K562 (cell line): ENCODE data around the gene SPIB. TPM values are rescaled to one million over a fixed set of nuclear protein-coding genes. Genes with fewer than 3 reads are reported as not detected.

Source experiments
- ATAC-seq: fragments of 200-7000 bp; cut with Tn5 transposase; 3 replicates; pipeline ENCODE4 v1.9.1; 2020; ENCODE audit warnings: moderate library complexity
- BruUV-seq: library from RNA; stranded (reverse); fragments of 400-500 nt; replicated peaks from 2 replicates; lab custom pipeline; 2021; lab: Mats Ljungman, UMichigan
- CTCF ChIA-PET: fragments of 300-600 bp; formaldehyde crosslinking; extraction: SDS; loops from one replicate; lab custom pipeline; 2021; ENCODE audit warnings: low intra/inter-chr PET ratio; lab: Yijun Ruan, JAX
- POLR2A ChIA-PET: fragments of 300-600, 350-650 bp; sonication (Branson Sonifier 250); formaldehyde crosslinking; extraction: SDS; loops from one replicate; lab custom pipeline; 2021; ENCODE audit warnings: antibody characterized with exemption, inconsistent platforms; lab: Yijun Ruan, JAX
- DNase-seq, 4 experiments: peaks; one replicate each; pipeline versions ENCODE4 v3.0.0 to v3.0.0-alpha.2; 2011 to 2018; ENCODE audit warnings: low spot score in 3 of 4, mixed read lengths in 3 of 4; ENCODE audit errors: extremely low read depth in 1 of 4
- FAIRE-seq: peaks from 2 replicates; lab custom pipeline; 2011; peaks lifted over from hg19 to GRCh38; lab: Jason Lieb, UNC
- H2AFZ ChIP-seq: 2 replicates; pipeline ENCODE4 v1.6.0; 2011; ENCODE audit warnings: low read depth, low read length, control low read depth, inconsistent platforms
- H3K27ac ChIP-seq: fragments of 200-600 bp; 3 replicates; pipeline ENCODE4 v1.8.0; 2011; ENCODE audit warnings: low read depth, mild to moderate bottlenecking, control low read depth, inconsistent platforms, low read length, moderate library complexity, mixed read lengths; ENCODE audit errors: extremely low read depth
- H3K27me3 ChIP-seq, 2 experiments: fragments of 300-600 bp in 1 of 2; 2 replicates in 1 of 2; 3 replicates in 1 of 2; pipeline versions ENCODE4 v1.6.0 to v1.8.0; 2011; ENCODE audit warnings: inconsistent platforms in 2 of 2, low read length in 2 of 2, mild to moderate bottlenecking in 1 of 2, mixed read lengths in 1 of 2, moderate library complexity in 1 of 2; ENCODE audit not compliant: control insufficient read depth in 2 of 2, insufficient read depth in 2 of 2
- H3K36me3 ChIP-seq: fragments of 300-600 bp; 3 replicates; pipeline ENCODE4 v1.8.0; 2011; ENCODE audit warnings: mild to moderate bottlenecking, low read length, inconsistent platforms; ENCODE audit not compliant: control insufficient read depth, insufficient read depth
- H3K4me1 ChIP-seq, 2 experiments: fragments of 200-600 bp in 1 of 2; replicated peaks in 1 of 2; 2 replicates in 1 of 2; 3 replicates in 1 of 2; pipeline versions ENCODE4 v1.5.1 to v1.8.0; 2011; ENCODE audit warnings: inconsistent platforms in 2 of 2, low read length in 2 of 2, mild to moderate bottlenecking in 1 of 2, mixed read lengths in 1 of 2, moderate library complexity in 1 of 2; ENCODE audit not compliant: control insufficient read depth in 2 of 2, insufficient read depth in 2 of 2
- H3K4me2 ChIP-seq: 2 replicates; pipeline ENCODE4 v1.6.1; 2011; ENCODE audit warnings: low read length, control low read depth, inconsistent platforms, mixed read lengths; ENCODE audit not compliant: insufficient read depth
- H3K4me3 ChIP-seq: fragments of 200-600 bp; sonication (generic), shearing (Covaris generic); 2 replicates; pipeline ENCODE4 v1.5.1; 2016; ENCODE audit warnings: control low read depth, inconsistent platforms
- H3K79me2 ChIP-seq: fragments of 200-600 bp; 3 replicates; pipeline ENCODE4 v1.8.0; 2011; ENCODE audit warnings: low read length, inconsistent platforms; ENCODE audit not compliant: control insufficient read depth, insufficient read depth
- H3K9ac ChIP-seq, 2 experiments: 2 replicates each; pipeline versions ENCODE4 v1.6.0 to v1.6.1; 2011; ENCODE audit warnings: low read depth in 2 of 2, low read length in 2 of 2, control low read depth in 1 of 2, inconsistent platforms in 1 of 2, mild to moderate bottlenecking in 1 of 2, mixed read lengths in 1 of 2; ENCODE audit not compliant: insufficient read depth in 1 of 2
- H3K9me1 ChIP-seq: one replicate; pipeline ENCODE4 v1.6.0; 2011; ENCODE audit warnings: inconsistent platforms, mild to moderate bottlenecking, low read length, moderate library complexity; ENCODE audit not compliant: control insufficient read depth, insufficient read depth
- H3K9me3 ChIP-seq: replicated peaks from 2 replicates; pipeline ENCODE4 v1.5.1; 2011; ENCODE audit warnings: low read depth, low read length, inconsistent platforms; ENCODE audit not compliant: control insufficient read depth, insufficient read depth
- H4K20me1 ChIP-seq: replicated peaks from 2 replicates; pipeline ENCODE4 v1.6.1; 2011; ENCODE audit warnings: low read length, inconsistent platforms, mixed read lengths; ENCODE audit not compliant: control insufficient read depth, insufficient read depth
- CCAR2 ChIP-seq: fragments of 200-400 bp; formaldehyde crosslinking; IDR thresholded peaks from 2 replicates; pipeline ENCODE4 v1.6.1; 2017; ENCODE audit warnings: mild to moderate bottlenecking, low read depth, low read length
- FOXK2 ChIP-seq, 2 experiments: fragments of 450-650 bp; IDR thresholded peaks in 1 of 2; conservative IDR thresholded peaks in 1 of 2; 2 replicates each; pipeline ENCODE4 v1.6.1; 2016; ENCODE audit warnings: low read depth in 2 of 2, mild to moderate bottlenecking in 1 of 2
- GTF2F1 ChIP-seq: IDR thresholded peaks from 2 replicates; pipeline ENCODE4 v1.6.1; 2011; ENCODE audit warnings: low read depth, low read length, improper control_type of control experiment
- MBD2 ChIP-seq: sonication (generic); IDR thresholded peaks from 2 replicates; pipeline ENCODE4 v1.6.1; 2016; ENCODE audit warnings: low read depth, borderline replicate concordance
- MTA2 ChIP-seq: fragments of 450-650 bp; IDR thresholded peaks from 2 replicates; pipeline ENCODE4 v1.6.1; 2016; ENCODE audit warnings: low read depth
- NFIX ChIP-seq: fragments of 250-450 bp; sonication (Bioruptor Pico); IDR thresholded peaks from 2 replicates; pipeline ENCODE4 v1.4.0; 2020; ENCODE audit warnings: low read depth, mild to moderate bottlenecking, moderate library complexity
- POLR2G ChIP-seq: fragments of 200-400 bp; formaldehyde crosslinking; IDR thresholded peaks from 2 replicates; pipeline ENCODE4 v1.6.1; 2017; ENCODE audit warnings: low read depth, mild to moderate bottlenecking, antibody characterized with exemption, low read length, moderate library complexity
- PTTG1 ChIP-seq: fragments of 450-650 bp; IDR thresholded peaks from 2 replicates; pipeline ENCODE4 v1.6.1; 2016; ENCODE audit warnings: low read depth, mild to moderate bottlenecking, missing genetic modification characterization, missing compliant biosample characterization
- SOX6 ChIP-seq: fragments of 450-650 bp; IDR thresholded peaks from 2 replicates; pipeline ENCODE4 v1.6.1; 2014; ENCODE audit warnings: mild to moderate bottlenecking
- STAT5B ChIP-seq: fragments of 250-450 bp; sonication (Bioruptor Pico); IDR thresholded peaks from 2 replicates; pipeline ENCODE4 v1.8.0; 2021; ENCODE audit warnings: mild to moderate bottlenecking, inconsistent platforms
- ZBTB7A ChIP-seq: IDR thresholded peaks from 2 replicates; pipeline ENCODE4 v1.6.1; 2011; ENCODE audit warnings: low read depth, mild to moderate bottlenecking, low read length, moderate library complexity, borderline replicate concordance; ENCODE audit not compliant: control insufficient read depth
- ZFP30 ChIP-seq: fragments of 250-450 bp; sonication (Bioruptor Pico); IDR thresholded peaks from 2 replicates; pipeline ENCODE4 v1.8.0; 2022; ENCODE audit warnings: moderate library complexity, mild to moderate bottlenecking, inconsistent platforms, borderline replicate concordance
- ZNF3 ChIP-seq: fragments of 250-450 bp; sonication (Bioruptor Pico); IDR thresholded peaks from 2 replicates; pipeline ENCODE4 v1.5.0; 2021; ENCODE audit warnings: mild to moderate bottlenecking, moderate library complexity
- ZNF57 ChIP-seq: fragments of 450-650 bp; formaldehyde crosslinking; IDR thresholded peaks from 2 replicates; pipeline ENCODE4 v1.4.0; 2020; ENCODE audit warnings: mild to moderate bottlenecking, moderate library complexity
- ZNF696 ChIP-seq: fragments of 250-450 bp; sonication (Bioruptor Pico); conservative IDR thresholded peaks from 2 replicates; pipeline ENCODE4 v1.4.0; 2020; ENCODE audit warnings: mild to moderate bottlenecking, moderate library complexity
- WGBS: fragments of 100-300 bp; shearing (Covaris generic); methylation state at CpG from one replicate; pipeline ENCODE4 v1.1.6; 2016; ENCODE audit warnings: low coverage, mixed read lengths; ENCODE audit not compliant: insufficient coverage; ENCODE audit errors: missing lambda C conversion rate; 5-methylcytosine and 5-hydroxymethylcytosine counted together
- in situ Hi-C: fragments of 300-500 bp; cut with MboI; formaldehyde crosslinking; loops from 4 replicates; pipeline ENCODE4 v1.15.0; 2018; ENCODE audit warnings: inconsistent platforms, mixed read lengths
- intact Hi-C: fragments of 100-400 bp; cut with micrococcal nuclease; formaldehyde crosslinking; loops from 2 replicates; pipeline ENCODE4 v1.14.2; 2022
- polyA plus RNA-seq, 8 experiments: library from polyadenylated mRNA; depleted of rRNA in 4 of 8; stranded (reverse) in 5 of 8; unstranded in 3 of 8; fragments of >200 nt; fragmentation: Nextera tagmentation in 2 of 8; fragmentation: Illumina TruSeq in 1 of 8; extraction: Ambion mirVana in 2 of 8; extraction: Trizol in 1 of 8; gene quantifications; 2 replicates each; pipeline versions ENCODE4 v1.2.1 to v1.2.3, GENCODE V29; 2011 to 2014; ENCODE audit warnings: inconsistent platforms in 1 of 8, missing spikeins in 1 of 8
- total RNA-seq, 7 experiments: library from RNA; depleted of rRNA in 6 of 7; stranded (reverse); fragments of >200 nt in 6 of 7; fragmentation: Illumina TruSeq in 2 of 7; extraction: Trizol in 2 of 7; gene quantifications; 2 replicates each; pipeline versions ENCODE4 v1.2.1 to v1.2.3, GENCODE V29; 2011 to 2021; ENCODE audit warnings: low replicate concordance in 1 of 7
- TF ChIP-seq, protein P1 (sequence below): sonication (generic); formaldehyde crosslinking; IDR thresholded peaks from 2 replicates; pipeline ENCODE4 v1.8.1; 2023; ENCODE audit warnings: mild to moderate bottlenecking, missing genetic modification reagents, moderate library complexity
- TF ChIP-seq, protein P2 (sequence below): fragments of 150-350 bp; IDR thresholded peaks from 2 replicates; pipeline ENCODE4 v1.6.1; 2014; ENCODE audit warnings: low read depth, mild to moderate bottlenecking, low read length, borderline replicate concordance
- TF ChIP-seq, protein P3 (sequence below): fragments of 250-450 bp; sonication (Bioruptor Pico); IDR thresholded peaks from 2 replicates; pipeline ENCODE4 v1.8.0; 2021; ENCODE audit warnings: moderate library complexity, mild to moderate bottlenecking, inconsistent platforms

The SPIB gene
- total and polyA plus RNA-seq, 9 of the 15 experiments (the other 6 are each of a cell fraction or from before 2014, with no cell fraction given): 0.06 to 1.0 (median 0.43) TPM; not detected in 1

DNA sequence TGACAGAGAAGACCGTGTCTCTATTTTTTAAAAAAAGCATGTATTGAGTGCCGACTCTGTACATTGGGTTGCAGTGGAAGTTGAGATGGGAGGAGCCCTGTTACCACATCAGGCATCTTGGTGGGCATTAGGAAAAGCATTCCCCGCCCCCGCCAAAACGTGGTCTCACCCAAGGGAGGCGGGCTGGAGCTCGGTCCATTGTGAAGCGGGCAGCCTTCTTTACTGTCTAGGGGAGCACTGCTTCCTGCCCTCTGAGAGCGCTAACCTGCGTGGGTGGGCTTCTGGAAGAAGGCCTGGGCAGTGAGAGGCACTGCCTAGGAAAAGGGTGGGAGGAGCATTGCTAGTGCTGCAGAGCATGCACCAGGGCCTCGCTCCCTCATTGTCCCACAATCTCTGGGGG is 38.6 kb upstream of the SPIB start (continued):
- TF ChIP-seq, protein P1, sequence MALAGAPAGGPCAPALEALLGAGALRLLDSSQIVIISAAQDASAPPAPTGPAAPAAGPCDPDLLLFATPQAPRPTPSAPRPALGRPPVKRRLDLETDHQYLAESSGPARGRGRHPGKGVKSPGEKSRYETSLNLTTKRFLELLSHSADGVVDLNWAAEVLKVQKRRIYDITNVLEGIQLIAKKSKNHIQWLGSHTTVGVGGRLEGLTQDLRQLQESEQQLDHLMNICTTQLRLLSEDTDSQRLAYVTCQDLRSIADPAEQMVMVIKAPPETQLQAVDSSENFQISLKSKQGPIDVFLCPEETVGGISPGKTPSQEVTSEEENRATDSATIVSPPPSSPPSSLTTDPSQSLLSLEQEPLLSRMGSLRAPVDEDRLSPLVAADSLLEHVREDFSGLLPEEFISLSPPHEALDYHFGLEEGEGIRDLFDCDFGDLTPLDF (CRISPR knock-in tag): no peak

DNA sequence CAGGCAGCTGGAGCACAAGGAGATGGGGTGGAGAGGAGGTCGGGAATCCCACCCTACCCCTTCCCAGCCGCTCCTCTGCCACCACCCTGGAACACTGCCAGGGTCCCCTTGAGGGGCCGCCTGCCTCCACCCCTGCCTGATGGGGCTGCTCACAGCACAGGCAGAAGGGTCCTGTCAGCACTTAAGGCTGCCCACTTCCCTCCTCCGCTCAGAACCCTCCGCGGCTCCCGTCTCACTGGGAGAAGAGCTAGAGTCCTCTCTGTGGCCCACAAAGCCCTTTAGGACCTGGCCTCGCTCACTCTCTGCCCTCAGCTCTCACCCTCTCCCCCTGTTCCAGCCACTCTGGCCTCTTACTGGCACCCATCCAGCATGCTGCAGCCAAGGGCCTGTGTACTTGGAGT is 38.0 kb upstream of the SPIB start:
- Histone ChIP-seq H3K4me1 (peaks cover 21 to 74% of the 10 kb centered on the region in 2 experiments), H3K27ac (peak overlapping the region; percentile 26; the same call in 1 of the 3 replicates), H3K9me1 (no peaks in the 10 kb centered on the region), H2AFZ (no peak overlapping the region), H3K36me3 (peaks cover 61% of the 10 kb centered on the region; the same call in 2 of the 3 replicates), H4K20me1 (peaks cover 2% of the 10 kb centered on the region), H3K4me3 (no peak overlapping the region), H3K4me2 (no peak overlapping the region), H3K9ac (peak overlapping the region in 1 of 2 experiments; percentile 79; a peak in 2 of 4 replicates), H3K27me3 (no peaks in the 10 kb centered on the region), H3K9me3 (no peaks in the 10 kb centered on the region), H3K79me2 (peaks cover 46% of the 10 kb centered on the region)
- in situ Hi-C loops: no loop called here
- ChIA-PET POLR2A (interaction anchor here (0.6 kb wide), 1 partner anchor 10 kb away, joined by 3 read pairs; no protein-coding TSS in a partner anchor), CTCF (no interaction called here)
- FAIRE-seq (no peak), ATAC-seq (no peak), DNase-seq (peak in 1 of 4 experiments; percentile 6)
- WGBS: 81% methylated on average over 8 of the region's 8 CpGs
- intact Hi-C loops: no loop called here
- BruUV-seq: no TSS peak
- TF ChIP-seq, protein P2, sequence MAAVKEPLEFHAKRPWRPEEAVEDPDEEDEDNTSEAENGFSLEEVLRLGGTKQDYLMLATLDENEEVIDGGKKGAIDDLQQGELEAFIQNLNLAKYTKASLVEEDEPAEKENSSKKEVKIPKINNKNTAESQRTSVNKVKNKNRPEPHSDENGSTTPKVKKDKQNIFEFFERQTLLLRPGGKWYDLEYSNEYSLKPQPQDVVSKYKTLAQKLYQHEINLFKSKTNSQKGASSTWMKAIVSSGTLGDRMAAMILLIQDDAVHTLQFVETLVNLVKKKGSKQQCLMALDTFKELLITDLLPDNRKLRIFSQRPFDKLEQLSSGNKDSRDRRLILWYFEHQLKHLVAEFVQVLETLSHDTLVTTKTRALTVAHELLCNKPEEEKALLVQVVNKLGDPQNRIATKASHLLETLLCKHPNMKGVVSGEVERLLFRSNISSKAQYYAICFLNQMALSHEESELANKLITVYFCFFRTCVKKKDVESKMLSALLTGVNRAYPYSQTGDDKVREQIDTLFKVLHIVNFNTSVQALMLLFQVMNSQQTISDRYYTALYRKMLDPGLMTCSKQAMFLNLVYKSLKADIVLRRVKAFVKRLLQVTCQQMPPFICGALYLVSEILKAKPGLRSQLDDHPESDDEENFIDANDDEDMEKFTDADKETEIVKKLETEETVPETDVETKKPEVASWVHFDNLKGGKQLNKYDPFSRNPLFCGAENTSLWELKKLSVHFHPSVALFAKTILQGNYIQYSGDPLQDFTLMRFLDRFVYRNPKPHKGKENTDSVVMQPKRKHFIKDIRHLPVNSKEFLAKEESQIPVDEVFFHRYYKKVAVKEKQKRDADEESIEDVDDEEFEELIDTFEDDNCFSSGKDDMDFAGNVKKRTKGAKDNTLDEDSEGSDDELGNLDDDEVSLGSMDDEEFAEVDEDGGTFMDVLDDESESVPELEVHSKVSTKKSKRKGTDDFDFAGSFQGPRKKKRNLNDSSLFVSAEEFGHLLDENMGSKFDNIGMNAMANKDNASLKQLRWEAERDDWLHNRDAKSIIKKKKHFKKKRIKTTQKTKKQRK: no peak
- TF ChIP-seq MBD2 (no peak), PTTG1 (no peak), ZBTB7A (no peak), ZNF3 (CRISPR knock-in tag) (no peak), ZNF696 (no peak), SOX6 (no peak), ZFP30 (CRISPR knock-in tag) (no peak), STAT5B (no peak), FOXK2 (conservative IDR thresholded peaks at IDR 0.05 in 1 of 2, IDR thresholded peaks at IDR 0.05 in 1 of 2; ENCODE audit: low read depth in 2 of 2) (no peak), POLR2G (peak; percentile 40), GTF2F1 (no peak), CCAR2 (no peak), ZNF57 (CRISPR knock-in tag) (no peak), NFIX (no peak), MTA2 (no peak)
- TF ChIP-seq, protein P3, sequence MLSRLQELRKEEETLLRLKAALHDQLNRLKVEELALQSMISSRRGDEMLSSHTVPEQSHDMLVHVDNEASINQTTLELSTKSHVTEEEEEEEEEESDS (CRISPR knock-in tag): no peak
